HFF-Myc (cell line): ENCODE data around the gene KIF1B.
"Not testable (repeated sequence)": the region's sequence is repeated elsewhere in the genome, so short reads cannot be mapped to it uniquely, and the experiment has no call there.

Source experiments
- DNase-seq: peaks from one replicate; pipeline ENCODE4 v3.0.0-alpha.2; 2011; ENCODE audit warnings: low read depth; ENCODE audit errors: extremely low read depth
- H3K4me3 ChIP-seq: replicated peaks from 2 replicates; pipeline ENCODE4 v1.5.1; 2011; ENCODE audit warnings: low read depth, mild to moderate bottlenecking, control low read depth, low read length
- CTCF ChIP-seq: IDR thresholded peaks from 2 replicates; pipeline ENCODE4 v1.5.1; 2012; ENCODE audit warnings: mild to moderate bottlenecking, low read depth, low read length, control low read depth; ENCODE audit errors: missing control alignments

The KIF1B gene

GRCh38 chr1:10250663-10251062, 40.3 kb downstream of the KIF1B start:
- no peak for TF ChIP-seq CTCF
- DNase-seq: no peak
- no peak overlapping the region for H3K4me3 ChIP-seq

GRCh38 chr1:10251325-10252108, 41.1 kb downstream of the KIF1B start:
- not testable (repeated sequence) for H3K4me3 ChIP-seq, DNase-seq

- no peak for TF ChIP-seq CTCF
- no peak overlapping the region for H3K4me3 ChIP-seq
- DNase-seq: no peak
Observed at GRCh38 chr1:10252508-10252907, 42.1 kb downstream of the KIF1B start.

- no peak for DNase-seq
- H3K4me3 ChIP-seq: no peak overlapping the region
- no peak for TF ChIP-seq CTCF
Observed at GRCh38 chr1:10253149-10253548, 42.8 kb downstream of the KIF1B start.

- H3K4me3 ChIP-seq: no peak overlapping the region
- no peak for TF ChIP-seq CTCF
- peak; percentile 49 for DNase-seq
Observed at GRCh38 chr1:10253755-10254154, 43.4 kb downstream of the KIF1B start.

- no peak overlapping the region for H3K4me3 ChIP-seq
- TF ChIP-seq CTCF: no peak
- DNase-seq: no peak
Observed at GRCh38 chr1:10257851-10258250, 47.5 kb downstream of the KIF1B start.

GRCh38 chr1:10259547-10259946, 49.2 kb downstream of the KIF1B start:
- not testable (repeated sequence) for DNase-seq

GRCh38 chr1:10263450-10264082, 53.2 kb downstream of the KIF1B start:
- TF ChIP-seq CTCF: no peak
- H3K4me3 ChIP-seq: no peak overlapping the region
- no peak for DNase-seq

More at GRCh38 chr1:10259547-10259946, 49.2 kb downstream of the KIF1B start:
- H3K4me3 ChIP-seq: not testable (repeated sequence)
